ENCODE measurements around the gene ZSWIM1. TPM values are rescaled to one million over a fixed set of nuclear protein-coding genes. Genes with fewer than 3 reads are reported as not detected.

ZSWIM1 gene
- total and polyA plus RNA-seq, 7 donors = 3.6 to 9.4 (median 6.5) TPM

DNA sequence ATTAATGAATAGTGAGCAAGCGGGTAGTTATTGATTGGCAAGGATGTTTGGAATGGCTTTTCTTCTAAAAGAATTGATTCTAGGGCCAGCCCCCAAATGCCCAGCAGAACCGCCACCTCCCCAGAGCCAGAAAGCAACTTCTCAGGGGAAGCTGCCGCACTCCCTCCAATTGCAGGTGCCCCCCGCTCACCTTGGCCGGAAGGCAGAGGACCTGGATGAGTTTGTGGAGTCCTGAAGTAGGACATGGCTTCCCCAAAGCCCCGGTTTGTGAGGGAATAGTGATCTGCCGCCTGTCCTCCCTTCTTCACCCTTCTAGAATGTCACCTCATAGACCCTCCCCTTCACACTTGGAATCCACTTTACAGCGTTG is 6.3 kb downstream of the ZSWIM1 start, which contains the start of gene SPATA25:
Gene SPATA25 (minus strand): TSS at position 277 of the 370 bp plus-strand sequence. CDS start 32 bp downstream, at position 245.
- H3K4me1 ChIP-seq = peaks cover 0 to 34% (median 28%) of the 10 kb centered on the region in 4 donors
- peaks cover 6 to 51% (median 12%) of the 10 kb centered on the region in 4 donors for H3K36me3 ChIP-seq
- H3K4me3 ChIP-seq = no peak within 1 kb of the TSS
- no peak for DNase-seq
- WGBS, 2 donors = 92 to 94% methylated on average over 8 of the region's 8 CpGs
- intact Hi-C loops (cut with DNase I) = no loop called here
- TF ChIP-seq POLR2A (IDR thresholded peaks at IDR 0.05) = no peak
- TF ChIP-seq EP300 (IDR thresholded peaks at IDR 0.05) = no peak
- H3K9me3 ChIP-seq = no peaks in the 10 kb centered on the region
- no peak within 1 kb of the TSS for H3K27ac ChIP-seq
- H3K27me3 ChIP-seq = no peaks in the 10 kb centered on the region

DNA sequence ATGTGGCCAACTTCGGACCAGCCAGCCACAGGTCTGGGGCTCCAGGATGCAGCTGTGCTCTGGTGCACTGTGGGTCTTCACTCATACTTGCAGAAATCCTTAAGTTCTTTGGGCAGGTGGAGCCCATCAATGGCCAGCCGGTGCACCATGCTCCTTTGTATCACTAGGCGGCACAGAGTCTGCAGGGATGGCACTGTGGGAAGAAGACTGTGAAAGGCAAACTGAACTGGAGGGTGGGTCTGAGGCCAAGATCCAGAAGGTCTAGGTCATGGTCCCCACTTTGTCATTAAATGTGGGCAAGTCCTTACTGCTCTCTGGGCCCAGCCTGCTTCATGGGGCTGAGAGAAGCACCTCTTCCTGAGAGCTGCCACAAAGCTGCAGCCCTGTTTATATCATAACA is 7.7 kb downstream of the ZSWIM1 start:
- TF ChIP-seq POLR2A (IDR thresholded peaks at IDR 0.05) (no peak), POLR2AphosphoS5 (IDR thresholded peaks at IDR 0.05) (no peak), EP300 (IDR thresholded peaks at IDR 0.05) (no peak)
- TF ChIP-seq, protein P1, sequence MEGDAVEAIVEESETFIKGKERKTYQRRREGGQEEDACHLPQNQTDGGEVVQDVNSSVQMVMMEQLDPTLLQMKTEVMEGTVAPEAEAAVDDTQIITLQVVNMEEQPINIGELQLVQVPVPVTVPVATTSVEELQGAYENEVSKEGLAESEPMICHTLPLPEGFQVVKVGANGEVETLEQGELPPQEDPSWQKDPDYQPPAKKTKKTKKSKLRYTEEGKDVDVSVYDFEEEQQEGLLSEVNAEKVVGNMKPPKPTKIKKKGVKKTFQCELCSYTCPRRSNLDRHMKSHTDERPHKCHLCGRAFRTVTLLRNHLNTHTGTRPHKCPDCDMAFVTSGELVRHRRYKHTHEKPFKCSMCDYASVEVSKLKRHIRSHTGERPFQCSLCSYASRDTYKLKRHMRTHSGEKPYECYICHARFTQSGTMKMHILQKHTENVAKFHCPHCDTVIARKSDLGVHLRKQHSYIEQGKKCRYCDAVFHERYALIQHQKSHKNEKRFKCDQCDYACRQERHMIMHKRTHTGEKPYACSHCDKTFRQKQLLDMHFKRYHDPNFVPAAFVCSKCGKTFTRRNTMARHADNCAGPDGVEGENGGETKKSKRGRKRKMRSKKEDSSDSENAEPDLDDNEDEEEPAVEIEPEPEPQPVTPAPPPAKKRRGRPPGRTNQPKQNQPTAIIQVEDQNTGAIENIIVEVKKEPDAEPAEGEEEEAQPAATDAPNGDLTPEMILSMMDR (IDR thresholded peaks at IDR 0.05) = no peak
- no peak overlapping the region for H3K27ac ChIP-seq
- intact Hi-C loops (cut with DNase I) = no loop called here
- peaks cover under 1 to 51% (median 2%) of the 10 kb centered on the region in 4 donors for H3K36me3 ChIP-seq
- 90 to 96% methylated on average over 3 of the region's 3 CpGs for WGBS, 2 donors
- no peaks in the 10 kb centered on the region for H3K27me3 ChIP-seq
- no peak for DNase-seq
- H3K9me3 ChIP-seq = no peaks in the 10 kb centered on the region
- H3K4me3 ChIP-seq = no peak overlapping the region
- peaks cover 0 to 45% (median 32%) of the 10 kb centered on the region in 4 donors for H3K4me1 ChIP-seq

DNA sequence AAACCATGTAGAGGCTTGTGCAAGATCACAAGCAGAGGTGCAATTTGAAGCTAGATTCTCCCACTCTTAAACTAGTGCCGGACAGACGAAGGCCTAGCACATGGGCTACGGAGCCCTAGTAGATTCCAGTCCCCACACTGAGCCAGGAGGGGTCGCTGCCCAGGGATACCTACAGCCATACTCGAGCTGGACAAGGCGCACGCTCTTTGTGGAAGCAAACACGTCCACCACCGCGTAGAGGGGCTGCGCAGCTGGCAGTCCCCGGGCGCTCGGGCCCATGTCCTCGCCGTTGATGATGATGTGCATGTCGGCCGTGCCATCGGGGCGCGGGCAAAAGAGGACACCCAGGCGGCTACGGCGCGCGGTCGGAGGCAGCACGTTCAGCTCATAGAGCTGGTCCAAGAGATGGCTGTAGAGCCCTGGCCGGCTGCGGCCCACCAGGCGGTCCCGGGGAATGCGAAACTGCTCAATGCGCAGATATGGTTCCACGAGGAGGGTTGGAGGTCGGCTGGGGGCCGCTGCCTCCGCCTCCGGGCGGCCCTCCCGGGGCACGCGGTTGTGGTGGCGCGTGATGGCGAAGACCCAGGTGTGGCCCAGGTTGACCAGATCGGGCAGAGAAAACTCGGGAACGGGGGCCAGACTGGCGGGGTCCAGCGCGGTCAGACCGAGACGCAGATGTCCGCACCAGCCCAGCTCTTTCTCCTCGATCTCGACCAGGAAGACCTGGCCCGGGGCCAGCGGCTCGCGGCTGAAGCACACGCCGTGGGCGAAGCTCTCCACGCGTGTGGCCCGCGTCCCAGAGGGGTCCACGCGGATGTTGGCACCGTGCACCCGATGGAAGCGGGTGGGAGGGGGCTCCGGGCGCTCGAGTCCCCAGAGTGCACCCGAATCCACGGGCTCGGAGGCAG is 9.3 kb downstream of the ZSWIM1 start:
- H3K27ac ChIP-seq = peak overlapping the region; percentile 89 to 93 (median 91)
- H3K27me3 ChIP-seq = no peaks in the 10 kb centered on the region
- H3K4me1 ChIP-seq = peaks cover 0 to 40% (median 29%) of the 10 kb centered on the region in 4 donors
- peak overlapping the region; percentile 57 to 95 (median 81) for H3K4me3 ChIP-seq
- intact Hi-C loops (cut with DNase I) = loop anchor here (2.0 to 5.0 kb wide), 3 partner anchors 44 to 92 kb away; partner anchors contain the start of genes PCIF1 and SNX21
- 1% methylated on average over 79 of the region's 79 CpGs for WGBS, 2 donors
- TF ChIP-seq, protein P1 (IDR thresholded peaks at IDR 0.05) = peak in 3 of 4 experiments; percentile 42 to 67 (median 56)
- TF ChIP-seq POLR2AphosphoS5 (IDR thresholded peaks at IDR 0.05) (peak; percentile 14 to 54 (median 46)), EP300 (IDR thresholded peaks at IDR 0.05) (no peak), POLR2A (IDR thresholded peaks at IDR 0.05) (no peak)
- DNase-seq = peak; percentile 94
- H3K9me3 ChIP-seq = no peaks in the 10 kb centered on the region
- H3K36me3 ChIP-seq = peaks cover 7 to 51% (median 14%) of the 10 kb centered on the region in 4 donors

DNA sequence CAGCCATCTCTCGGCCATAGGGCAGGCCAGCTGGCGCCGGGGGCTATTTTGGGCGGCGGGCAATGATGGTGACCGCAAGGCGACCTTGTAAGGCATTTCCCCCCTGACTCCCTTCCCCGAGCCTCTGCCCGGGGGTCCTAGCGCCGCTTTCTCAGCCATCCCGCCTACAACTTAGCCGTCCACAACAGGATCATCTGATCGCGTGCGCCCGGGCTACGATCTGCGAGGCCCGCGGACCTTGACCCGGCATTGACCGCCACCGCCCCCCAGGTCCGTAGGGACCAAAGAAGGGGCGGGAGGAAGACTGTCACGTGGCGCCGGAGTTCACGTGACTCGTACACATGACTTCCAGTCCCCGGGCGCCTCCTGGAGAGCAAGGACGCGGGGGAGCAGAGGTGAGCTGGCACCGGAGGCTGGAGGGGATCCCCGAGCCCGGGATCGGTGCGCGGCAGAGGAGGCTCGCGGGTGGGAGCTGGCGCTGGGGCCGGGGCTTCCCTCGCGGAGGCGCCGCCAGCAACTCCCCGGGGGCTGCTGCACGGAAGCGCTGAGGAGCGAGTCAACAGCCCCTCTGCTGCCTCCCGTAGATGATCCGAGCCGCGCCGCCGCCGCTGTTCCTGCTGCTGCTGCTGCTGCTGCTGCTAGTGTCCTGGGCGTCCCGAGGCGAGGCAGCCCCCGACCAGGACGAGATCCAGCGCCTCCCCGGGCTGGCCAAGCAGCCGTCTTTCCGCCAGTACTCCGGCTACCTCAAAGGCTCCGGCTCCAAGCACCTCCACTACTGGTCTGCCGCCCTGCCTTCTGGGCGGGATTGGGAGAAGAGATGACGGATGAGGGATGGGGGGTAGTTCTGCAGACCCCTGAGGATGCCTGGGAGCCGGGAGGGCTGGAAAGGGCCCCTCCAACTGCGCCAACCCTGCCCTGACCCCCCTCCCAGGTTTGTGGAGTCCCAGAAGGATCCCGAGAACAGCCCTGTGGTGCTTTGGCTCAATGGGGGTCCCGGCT is 10.3 kb downstream of the ZSWIM1 start, which contains the start of the genes CTSA and NEURL2:
Gene CTSA (plus strand): TSS at position 351 of the 999 bp plus-strand sequence. CDS start 234 bp downstream, at position 585.
Gene NEURL2 (minus strand): TSS at position 224 of the 999 bp plus-strand sequence. CDS start 217 bp downstream, at position 7.
- peaks cover 0 to 40% (median 29%) of the 10 kb centered on the region in 4 donors for H3K4me1 ChIP-seq
- H3K4me3 ChIP-seq = peak within 1 kb of the TSS; percentile 57 to 95 (median 81)
- H3K9me3 ChIP-seq = no peaks in the 10 kb centered on the region

More for the DNA sequence above, 10.3 kb downstream of the ZSWIM1 start, which contains the start of the genes CTSA and NEURL2:
- peak within 1 kb of the TSS; percentile 89 to 93 (median 91) for H3K27ac ChIP-seq
- intact Hi-C loops (cut with DNase I) = loop anchor here (1.0 to 5.0 kb wide), 5 partner anchors 19 to 92 kb away; partner anchors contain the start of genes PCIF1, SNX21 and ZNF335
- DNase-seq = peak; percentile 98
- peaks cover 7 to 53% (median 22%) of the 10 kb centered on the region in 4 donors for H3K36me3 ChIP-seq
- TF ChIP-seq POLR2A (IDR thresholded peaks at IDR 0.05) = peak; percentile 32 to 42
- TF ChIP-seq, protein P1 (IDR thresholded peaks at IDR 0.05) = no peak
- peak; percentile 70 to 93 (median 86) for TF ChIP-seq POLR2AphosphoS5 (IDR thresholded peaks at IDR 0.05)
- peak in 1 of 4 donors; percentile 23 for TF ChIP-seq EP300 (IDR thresholded peaks at IDR 0.05)
- WGBS, 2 donors = 0 to 1% methylated on average over 78 of the region's 78 CpGs
- no peaks in the 10 kb centered on the region for H3K27me3 ChIP-seq

All from sigmoid colon (tissue), 7 donors.